Tibial artery (tissue), 4 donors: Measurements from ENCODE around the gene TPRX2.
"Not testable (repeated sequence)": the region's sequence is repeated elsewhere in the genome, so short reads cannot be mapped to it uniquely, and the experiment has no call there.

ENCODE experiments used
- DNase-seq, 2 donors: peaks; one replicate each; pipeline ENCODE4 v3.0.0-alpha.2; 2019
- H3K27ac ChIP-seq, 2 donors: fragments of 200-600 bp; sonication (generic) in 1 of 2; 1 replicate in 1 of 2; 2 replicates in 1 of 2; pipeline ENCODE4 v1.5.1; 2018 to 2019; ENCODE audit warnings: mild to moderate bottlenecking in 1 of 2
- H3K27me3 ChIP-seq, 2 donors: fragments of 200-600 bp; sonication (generic) in 1 of 2; one replicate each; pipeline versions ENCODE4 v1.5.1 to v1.6.0; 2016 to 2019
- H3K36me3 ChIP-seq, 3 donors: fragments of 200-600 bp; sonication (generic) in 2 of 3; one replicate each; pipeline ENCODE4 v1.5.1; 2016 to 2019; ENCODE audit warnings: mild to moderate bottlenecking in 2 of 3
- H3K4me1 ChIP-seq, 4 donors: fragments of 200-600 bp; sonication (generic) in 2 of 4; 1 replicate in 3 of 4; 2 replicates in 1 of 4; pipeline ENCODE4 v1.5.1; 2016 to 2019
- H3K4me3 ChIP-seq, 2 donors: fragments of 200-600 bp; sonication (generic) in 1 of 2; 1 replicate in 1 of 2; 2 replicates in 1 of 2; pipeline ENCODE4 v1.5.1; 2018 to 2019; ENCODE audit warnings: mild to moderate bottlenecking in 2 of 2
- H3K9me3 ChIP-seq, 3 donors: fragments of 200-600 bp; sonication (generic) in 1 of 3; one replicate each; pipeline ENCODE4 v1.5.1; 2016 to 2019
- intact Hi-C: fragments of 100-400 bp; cut with DNase I; formaldehyde crosslinking; loops from one replicate; pipeline ENCODE4 v1.15.0; 2023; ENCODE audit warnings: low total_unique reads
- TF ChIP-seq, protein P1 (sequence below), 2 experiments: fragments of 200-600 bp in 1 of 2; fragments of 450-650 bp in 1 of 2; IDR thresholded peaks; one replicate each; pipeline ENCODE4 v1.5.1; 2017 to 2019; ENCODE audit warnings: antibody characterized with exemption in 2 of 2, mild to moderate bottlenecking in 1 of 2, moderate library complexity in 1 of 2

The TPRX2 gene, protein sequence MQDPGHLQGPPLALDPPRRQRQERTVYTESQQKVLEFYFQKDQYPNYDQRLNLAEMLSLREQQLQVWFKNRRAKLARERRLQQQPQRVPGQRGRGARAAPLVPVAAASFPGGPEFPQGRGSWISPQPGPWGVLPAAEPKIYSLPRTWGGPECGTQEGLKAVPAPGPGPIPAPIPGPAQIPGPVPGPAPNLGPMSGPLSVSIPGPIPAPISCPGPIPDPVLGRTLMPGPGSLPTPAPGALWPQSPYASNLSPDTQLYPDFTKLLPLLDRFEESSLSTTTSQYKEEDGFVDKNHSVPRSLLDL

DNA sequence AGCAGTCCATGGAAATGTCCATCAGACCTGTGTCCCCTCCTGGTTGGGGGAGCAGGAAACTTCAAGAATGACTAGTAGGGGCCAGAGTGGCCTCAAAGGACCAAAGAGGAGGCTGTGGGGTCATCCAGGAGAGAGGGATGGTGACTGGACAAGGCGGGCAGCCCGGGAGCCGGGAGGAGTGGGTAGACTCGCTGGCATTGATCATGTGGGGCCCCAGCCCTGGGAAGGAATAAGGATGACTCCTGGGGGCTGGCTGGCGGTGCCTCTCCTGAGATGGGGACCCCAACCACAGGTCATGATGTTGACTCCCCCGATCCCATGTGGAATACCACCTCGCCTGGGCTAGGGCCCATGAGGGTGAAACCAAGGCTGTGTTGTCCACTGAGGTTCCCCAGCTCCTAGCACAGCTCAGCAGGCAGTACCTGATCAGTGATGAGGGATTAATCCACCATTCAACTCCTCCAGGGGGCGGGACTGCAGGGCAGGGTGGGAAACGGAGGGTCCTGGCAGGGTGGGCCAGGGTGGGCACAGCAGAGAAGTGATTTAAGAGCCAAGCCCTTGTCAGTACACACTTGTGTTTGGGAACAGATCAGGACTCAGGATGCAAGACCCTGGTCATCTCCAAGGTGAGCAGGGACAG lies at the start of gene TPRX2:
Gene TPRX2 (plus strand): TSS at position 590 of the 640 bp plus-strand sequence. CDS start 12 bp downstream, at position 602.
- H3K27ac ChIP-seq, H3K9me3 ChIP-seq, intact Hi-C loops, H3K4me3 ChIP-seq, H3K36me3 ChIP-seq, H3K4me1 ChIP-seq, DNase-seq: not testable (repeated sequence)
- peaks cover 0 to 36% of the 10 kb centered on the region in 2 donors for H3K27me3 ChIP-seq

DNA sequence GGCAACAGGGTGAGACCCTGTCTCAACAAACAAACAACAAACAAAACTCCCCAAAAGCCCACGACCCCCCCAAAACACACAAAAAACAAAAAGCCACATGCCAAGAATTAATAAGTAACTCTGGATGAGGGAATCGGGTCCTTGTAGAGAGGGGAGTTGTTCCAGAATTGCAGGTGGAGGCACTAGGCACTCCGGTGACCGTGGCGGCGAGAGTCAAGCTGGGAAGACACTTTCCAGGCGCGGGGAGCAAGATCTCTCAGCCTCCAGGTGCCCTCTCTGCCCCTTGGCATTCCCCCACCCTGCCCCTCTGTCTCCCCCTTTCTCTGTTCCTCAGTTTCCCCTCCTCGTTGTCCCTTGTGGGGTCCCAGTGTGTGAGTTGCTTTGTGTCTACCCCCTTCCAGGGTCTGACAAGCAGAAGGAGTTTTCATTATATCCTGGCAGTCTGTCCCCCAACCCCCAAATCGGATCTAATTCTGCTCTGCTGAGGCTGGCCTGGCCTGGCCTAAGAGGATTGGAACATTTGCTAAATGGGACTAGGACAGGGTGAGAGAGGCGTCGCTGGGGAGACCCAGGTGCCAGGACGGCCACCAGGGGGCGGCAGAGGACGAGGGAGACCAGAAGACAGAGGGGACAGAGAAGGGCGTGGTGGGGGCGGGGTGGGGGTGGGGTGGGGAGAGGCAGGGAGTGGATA lies 45.6 kb upstream of the TPRX2 start:
- DNase-seq: peak in 1 of 2 donors; percentile 60
- no peaks in the 10 kb centered on the region for H3K4me1 ChIP-seq
- no peaks in the 10 kb centered on the region for H3K9me3 ChIP-seq
- H3K27ac ChIP-seq: no peak overlapping the region
- H3K4me3 ChIP-seq: no peak overlapping the region
- TF ChIP-seq, protein P1, sequence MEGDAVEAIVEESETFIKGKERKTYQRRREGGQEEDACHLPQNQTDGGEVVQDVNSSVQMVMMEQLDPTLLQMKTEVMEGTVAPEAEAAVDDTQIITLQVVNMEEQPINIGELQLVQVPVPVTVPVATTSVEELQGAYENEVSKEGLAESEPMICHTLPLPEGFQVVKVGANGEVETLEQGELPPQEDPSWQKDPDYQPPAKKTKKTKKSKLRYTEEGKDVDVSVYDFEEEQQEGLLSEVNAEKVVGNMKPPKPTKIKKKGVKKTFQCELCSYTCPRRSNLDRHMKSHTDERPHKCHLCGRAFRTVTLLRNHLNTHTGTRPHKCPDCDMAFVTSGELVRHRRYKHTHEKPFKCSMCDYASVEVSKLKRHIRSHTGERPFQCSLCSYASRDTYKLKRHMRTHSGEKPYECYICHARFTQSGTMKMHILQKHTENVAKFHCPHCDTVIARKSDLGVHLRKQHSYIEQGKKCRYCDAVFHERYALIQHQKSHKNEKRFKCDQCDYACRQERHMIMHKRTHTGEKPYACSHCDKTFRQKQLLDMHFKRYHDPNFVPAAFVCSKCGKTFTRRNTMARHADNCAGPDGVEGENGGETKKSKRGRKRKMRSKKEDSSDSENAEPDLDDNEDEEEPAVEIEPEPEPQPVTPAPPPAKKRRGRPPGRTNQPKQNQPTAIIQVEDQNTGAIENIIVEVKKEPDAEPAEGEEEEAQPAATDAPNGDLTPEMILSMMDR (IDR thresholded peaks at IDR 0.05): peak; percentile 45 to 59
- H3K27me3 ChIP-seq: peaks cover 0 to 8% of the 10 kb centered on the region in 2 donors
- H3K36me3 ChIP-seq: no peaks in the 10 kb centered on the region
- intact Hi-C loops: no loop called here

- intact Hi-C loops: no loop called here
Observed at GRCh38 chr19:47813995-47814328, 45.1 kb upstream of the TPRX2 start.

DNA sequence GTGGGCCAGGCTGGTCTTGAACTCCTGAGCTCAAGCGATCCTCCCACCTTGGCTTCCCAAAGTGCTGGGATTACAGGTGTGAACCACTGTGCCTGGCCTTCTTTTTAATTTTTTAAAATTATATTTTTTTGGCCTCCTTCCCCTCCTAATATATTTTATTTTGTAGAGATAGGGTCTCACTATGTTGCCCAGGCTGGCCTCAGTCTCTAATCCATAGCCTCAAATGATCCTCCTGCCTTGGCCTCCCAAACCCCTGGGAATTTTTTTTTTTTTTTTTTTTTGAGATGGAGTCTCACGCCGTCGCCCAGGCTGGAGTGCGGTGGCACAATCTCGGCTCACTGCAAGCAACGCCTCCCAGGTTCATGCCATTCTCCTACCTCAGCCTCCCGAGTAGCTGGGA lies 42.8 kb upstream of the TPRX2 start:
- peaks cover 0 to 33% of the 10 kb centered on the region in 2 donors for H3K27me3 ChIP-seq
- H3K27ac ChIP-seq, H3K4me1 ChIP-seq, H3K36me3 ChIP-seq, H3K4me3 ChIP-seq, H3K9me3 ChIP-seq, intact Hi-C loops, DNase-seq: not testable (repeated sequence)

More at GRCh38 chr19:47813995-47814328, 45.1 kb upstream of the TPRX2 start:
- DNase-seq: no peak
- Histone ChIP-seq H3K4me3 (no peak overlapping the region), H3K9me3 (no peaks in the 10 kb centered on the region), H3K36me3 (no peaks in the 10 kb centered on the region), H3K4me1 (no peaks in the 10 kb centered on the region), H3K27me3 (peaks cover 0 to 14% of the 10 kb centered on the region in 2 donors), H3K27ac (no peak overlapping the region)
- TF ChIP-seq, protein P1 (IDR thresholded peaks at IDR 0.05): no peak

- H3K4me3 ChIP-seq, H3K27ac ChIP-seq, DNase-seq, H3K4me1 ChIP-seq, H3K36me3 ChIP-seq, H3K9me3 ChIP-seq, intact Hi-C loops: not testable (repeated sequence)
- H3K27me3 ChIP-seq: peaks cover 0 to 42% of the 10 kb centered on the region in 2 donors
Observed at GRCh38 chr19:47818221-47818620, 40.8 kb upstream of the TPRX2 start.

DNA sequence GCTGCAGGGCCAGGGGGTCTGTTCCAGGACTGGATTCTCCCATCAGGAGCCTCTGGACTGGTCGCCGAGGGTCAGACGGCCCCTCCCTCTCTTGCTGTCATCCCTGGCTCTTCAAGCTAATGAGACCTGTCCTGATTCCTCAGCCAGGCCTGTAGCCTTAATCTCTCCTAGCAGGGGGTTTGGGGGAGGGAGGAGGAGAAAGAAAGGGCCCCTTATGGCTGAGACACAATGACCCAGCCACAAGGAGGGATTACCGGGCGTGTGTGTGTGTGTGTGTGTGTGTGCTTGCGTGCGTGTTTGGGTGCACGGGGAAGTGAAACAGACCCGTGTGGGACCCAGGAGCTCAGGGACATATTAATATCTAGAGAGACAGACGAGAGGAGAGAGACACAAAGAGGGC lies 39.2 kb upstream of the TPRX2 start:
- intact Hi-C loops: no loop called here
- H3K27me3 ChIP-seq: peaks cover 0 to 53% of the 10 kb centered on the region in 2 donors
- H3K9me3 ChIP-seq: no peaks in the 10 kb centered on the region
- H3K36me3 ChIP-seq: no peaks in the 10 kb centered on the region
- H3K4me1 ChIP-seq: no peaks in the 10 kb centered on the region
- no peak overlapping the region for H3K27ac ChIP-seq
- no peak overlapping the region for H3K4me3 ChIP-seq
- TF ChIP-seq, protein P1 (IDR thresholded peaks at IDR 0.05): no peak
- DNase-seq: no peak

DNA sequence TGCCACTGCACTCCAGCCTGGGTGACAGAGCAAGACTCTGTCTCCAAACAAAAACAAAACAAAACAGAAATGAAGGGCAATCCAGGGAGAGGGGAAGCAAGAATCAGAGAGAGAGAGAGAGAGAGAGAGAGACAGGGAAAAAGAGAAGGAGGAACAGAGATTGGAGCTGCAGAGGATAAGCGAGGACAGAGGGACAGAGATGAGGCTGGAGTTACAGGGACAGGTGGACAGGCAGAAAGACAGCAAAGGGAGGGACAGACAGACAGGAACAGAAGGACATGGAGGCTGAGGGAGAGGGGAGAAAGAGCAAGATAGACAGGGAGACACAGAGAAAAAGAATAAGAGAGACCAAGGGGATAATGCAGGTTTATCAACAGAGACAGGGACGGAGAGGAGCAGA lies 38.6 kb upstream of the TPRX2 start:
- no peaks in the 10 kb centered on the region for H3K9me3 ChIP-seq
- DNase-seq: no peak
- intact Hi-C loops: no loop called here
- peaks cover 0 to 53% of the 10 kb centered on the region in 2 donors for H3K27me3 ChIP-seq
- no peaks in the 10 kb centered on the region for H3K4me1 ChIP-seq
- H3K27ac ChIP-seq: no peak overlapping the region
- TF ChIP-seq, protein P1 (IDR thresholded peaks at IDR 0.05): no peak
- no peaks in the 10 kb centered on the region for H3K36me3 ChIP-seq
- H3K4me3 ChIP-seq: no peak overlapping the region
